Neural progenitor cell (in vitro differentiated cells): Measurements from ENCODE around the gene IER3.

Experiments used
- EZH2 ChIP-seq: fragments of 200-600 bp; sonication (generic); IDR thresholded peaks from 2 replicates; pipeline ENCODE4 v1.6.1; 2017; ENCODE audit warnings: antibody characterized with exemption, mild to moderate bottlenecking, moderate library complexity
- EZH2phosphoT487 ChIP-seq: fragments of 200-600 bp; sonication (generic); IDR thresholded peaks from 2 replicates; pipeline ENCODE4 v1.6.1; 2017; ENCODE audit warnings: antibody characterized with exemption
- TF ChIP-seq, protein P1 (sequence below): fragments of 200-600 bp; sonication (generic); IDR thresholded peaks from 2 replicates; pipeline ENCODE4 v1.5.1; 2017; ENCODE audit warnings: antibody characterized with exemption, mild to moderate bottlenecking

DNA sequence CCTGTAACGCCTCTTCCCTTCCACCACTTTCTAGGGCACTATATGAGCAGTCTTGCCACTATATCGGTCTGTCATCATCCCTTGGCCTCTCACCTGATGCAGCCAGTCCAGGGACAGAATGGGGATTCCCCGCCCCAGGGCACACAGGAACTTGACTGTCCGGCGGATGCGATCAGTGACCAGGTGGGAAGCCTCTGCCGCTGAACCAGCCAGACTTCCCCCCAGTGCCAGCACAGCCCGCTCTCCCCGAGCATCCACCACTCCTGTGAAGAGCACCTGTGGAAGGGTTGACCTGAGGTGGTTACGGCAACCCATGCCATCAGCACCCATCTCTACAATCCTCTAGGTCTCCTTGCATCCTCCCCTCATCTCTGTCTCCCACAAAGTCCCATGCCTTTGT lies 41.3 kb downstream of the IER3 start:
- TF ChIP-seq, protein P1, sequence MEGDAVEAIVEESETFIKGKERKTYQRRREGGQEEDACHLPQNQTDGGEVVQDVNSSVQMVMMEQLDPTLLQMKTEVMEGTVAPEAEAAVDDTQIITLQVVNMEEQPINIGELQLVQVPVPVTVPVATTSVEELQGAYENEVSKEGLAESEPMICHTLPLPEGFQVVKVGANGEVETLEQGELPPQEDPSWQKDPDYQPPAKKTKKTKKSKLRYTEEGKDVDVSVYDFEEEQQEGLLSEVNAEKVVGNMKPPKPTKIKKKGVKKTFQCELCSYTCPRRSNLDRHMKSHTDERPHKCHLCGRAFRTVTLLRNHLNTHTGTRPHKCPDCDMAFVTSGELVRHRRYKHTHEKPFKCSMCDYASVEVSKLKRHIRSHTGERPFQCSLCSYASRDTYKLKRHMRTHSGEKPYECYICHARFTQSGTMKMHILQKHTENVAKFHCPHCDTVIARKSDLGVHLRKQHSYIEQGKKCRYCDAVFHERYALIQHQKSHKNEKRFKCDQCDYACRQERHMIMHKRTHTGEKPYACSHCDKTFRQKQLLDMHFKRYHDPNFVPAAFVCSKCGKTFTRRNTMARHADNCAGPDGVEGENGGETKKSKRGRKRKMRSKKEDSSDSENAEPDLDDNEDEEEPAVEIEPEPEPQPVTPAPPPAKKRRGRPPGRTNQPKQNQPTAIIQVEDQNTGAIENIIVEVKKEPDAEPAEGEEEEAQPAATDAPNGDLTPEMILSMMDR: no peak
- TF ChIP-seq EZH2: no peak
- no peak for TF ChIP-seq EZH2phosphoT487
